GM19193 (cell line): ENCODE data around the gene SUCLG2.

Experiments used
- POLR2A ChIP-seq: IDR thresholded peaks from 4 replicates; pipeline ENCODE4 v1.6.1; 2011; ENCODE audit not compliant: insufficient read depth, insufficient read length; ENCODE audit errors: extremely low read depth

SUCLG2 gene

DNA sequence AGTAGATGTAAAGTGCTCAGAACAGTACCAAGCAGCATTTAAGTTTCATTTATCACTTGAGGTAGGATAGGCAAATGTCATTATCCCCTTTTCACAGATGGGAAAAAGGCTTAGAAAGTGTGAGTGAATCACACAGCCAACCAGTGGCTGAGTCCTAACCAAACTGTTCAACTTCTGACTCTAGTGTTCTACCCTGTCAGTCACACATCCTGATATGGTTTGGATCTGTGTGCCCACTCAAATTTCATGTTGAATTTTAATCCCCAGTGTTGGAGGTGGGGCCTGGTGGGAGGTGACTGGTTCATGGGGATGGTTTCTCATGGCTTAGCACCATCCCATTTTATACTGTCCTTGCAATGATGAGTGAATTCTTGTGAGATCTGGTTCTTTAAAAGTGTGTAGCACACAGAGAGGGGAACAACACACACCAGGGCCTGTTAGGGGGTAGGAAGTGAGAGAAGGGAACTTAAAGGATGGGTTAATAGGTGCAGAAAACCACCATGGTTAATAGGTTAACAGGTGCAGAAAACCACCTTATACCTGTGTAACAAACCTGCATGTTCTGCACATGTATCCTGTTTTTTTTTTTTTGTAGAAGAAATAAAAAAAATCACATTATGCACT is 304.7 kb downstream of the SUCLG2 start:
- no peak for TF ChIP-seq POLR2A

DNA sequence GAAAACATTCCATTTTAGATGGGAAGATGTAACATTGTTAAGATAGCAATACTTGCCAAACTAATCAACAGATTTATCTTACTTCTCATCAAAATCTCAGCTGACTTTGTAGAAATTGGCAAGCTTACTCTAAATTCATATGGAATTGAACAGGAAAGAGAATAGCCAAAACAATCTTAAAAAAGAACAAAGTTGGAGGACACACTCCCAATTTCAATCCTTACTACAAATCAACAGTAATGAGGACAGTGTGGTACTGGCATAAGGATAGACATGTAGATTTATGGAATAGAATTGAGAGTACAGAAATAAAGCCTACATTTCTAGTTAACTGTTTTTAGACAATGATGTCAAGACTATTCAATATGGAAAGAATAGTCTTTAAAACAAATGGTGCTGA is 308.3 kb downstream of the SUCLG2 start:
- TF ChIP-seq POLR2A = no peak

DNA sequence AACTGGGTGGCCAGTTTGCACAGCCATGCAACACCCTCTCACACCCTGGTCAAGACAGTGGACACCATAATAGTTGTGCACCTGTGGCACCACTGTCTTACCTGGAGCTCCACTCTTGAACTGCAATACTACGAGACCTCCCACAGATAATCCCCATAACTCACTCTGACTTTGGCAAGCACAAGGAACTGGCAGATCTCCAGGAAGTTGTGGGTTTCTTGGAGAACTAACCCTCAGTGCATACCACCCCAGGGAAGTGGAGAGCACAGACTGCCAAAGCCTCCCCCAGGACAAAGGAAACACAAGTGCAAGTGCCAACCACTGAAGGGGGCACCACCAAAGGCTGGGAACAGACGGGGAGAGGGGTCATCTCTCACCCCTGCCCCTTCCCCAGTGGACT is 318.6 kb downstream of the SUCLG2 start:
- TF ChIP-seq POLR2A = no peak

DNA sequence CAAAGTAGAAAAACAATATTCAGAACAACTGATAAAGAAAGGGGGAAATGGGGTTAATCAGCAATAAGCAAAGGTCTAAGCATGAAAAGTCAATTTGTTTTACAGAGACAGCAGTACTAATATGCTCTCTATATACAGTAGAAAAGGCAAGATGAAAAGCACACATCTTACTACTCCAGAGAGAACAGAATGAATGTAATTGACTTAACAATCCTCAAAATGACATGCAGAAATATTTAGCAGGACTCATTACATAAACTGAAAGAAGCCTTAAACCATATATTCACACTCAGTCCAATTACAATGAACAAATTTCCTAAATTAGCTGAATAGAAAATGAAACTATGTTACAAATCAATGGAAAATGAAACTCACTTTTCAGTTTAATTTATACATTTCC is 319.8 kb downstream of the SUCLG2 start:
- TF ChIP-seq POLR2A = no peak

DNA sequence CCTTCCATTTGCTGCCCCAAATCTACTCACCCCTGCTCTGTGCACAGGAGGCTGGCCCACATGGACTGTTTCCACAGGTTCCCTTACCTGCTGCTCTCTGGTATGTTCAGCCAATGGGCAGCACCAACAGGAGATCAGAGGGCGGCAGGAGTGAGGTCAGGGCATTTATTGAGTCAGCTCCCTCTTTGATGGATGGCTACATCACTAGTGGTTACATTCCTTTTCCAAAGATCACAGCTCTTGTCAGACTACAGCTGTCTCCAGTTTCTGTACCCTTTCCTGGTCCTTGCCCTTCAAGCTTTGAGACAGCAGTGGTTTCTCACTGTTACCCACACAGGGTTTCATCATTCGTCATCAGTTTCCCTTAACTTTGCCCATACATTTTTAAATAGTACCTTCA is 325.1 kb downstream of the SUCLG2 start:
- TF ChIP-seq POLR2A = no peak

DNA sequence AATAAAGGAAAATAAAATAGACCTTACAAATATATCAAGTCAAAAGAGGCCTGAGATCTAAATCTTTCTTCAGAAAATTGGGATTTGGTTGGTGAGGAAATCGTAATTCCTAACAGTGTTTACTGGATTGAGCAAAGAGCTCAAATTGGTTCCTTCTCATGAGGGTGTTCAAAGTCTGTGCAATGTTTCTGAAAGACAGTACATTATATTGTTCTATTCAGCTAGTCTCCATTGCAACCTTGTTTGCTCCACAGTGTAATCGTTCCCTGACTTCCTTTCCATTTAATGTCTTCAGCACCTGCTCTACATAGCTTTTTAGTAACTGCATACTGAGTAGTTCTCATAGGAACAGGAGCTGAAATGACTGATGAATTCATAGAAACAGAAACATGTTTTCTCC is 326.8 kb downstream of the SUCLG2 start:
- TF ChIP-seq POLR2A = no peak

DNA sequence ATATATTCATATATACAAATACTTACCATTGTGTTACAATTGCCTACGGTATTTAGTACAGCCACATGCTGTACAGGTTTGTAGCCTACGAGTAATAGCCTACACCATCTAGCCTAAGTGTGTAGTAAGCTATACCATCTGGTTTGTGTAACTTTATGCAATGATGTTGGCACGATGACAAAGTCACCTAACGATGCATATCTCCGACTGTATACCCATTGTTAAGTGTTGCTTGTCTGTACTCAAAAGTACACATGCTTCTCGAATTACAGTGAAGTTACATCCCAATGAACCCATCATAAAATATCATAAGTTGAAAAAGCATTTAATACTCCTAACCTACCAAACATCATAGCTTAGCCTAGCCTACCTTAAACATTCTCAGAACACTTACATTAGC is 329.2 kb downstream of the SUCLG2 start:
- no peak for TF ChIP-seq POLR2A
